ENCODE measurements around the gene APBB2.
A peak's percentile ranks its signal among the peaks of the same experiment; 100 is the strongest.
"Not testable (repeated sequence)": the region's sequence is repeated elsewhere in the genome, so short reads cannot be mapped to it uniquely, and the experiment has no call there.

Gene APBB2

GRCh38 chr4:40845154-40845835 lies 369.0 kb downstream of the APBB2 start:
- DNase-seq, result peak; percentile 73

GRCh38 chr4:40844261-40844660 lies 370.1 kb downstream of the APBB2 start:
- DNase-seq, result no peak

GRCh38 chr4:40843696-40844095 lies 370.6 kb downstream of the APBB2 start:
- DNase-seq, result no peak

GRCh38 chr4:40842725-40843423 lies 371.5 kb downstream of the APBB2 start:
- no peak for DNase-seq

- no peak for DNase-seq
These were observed 372.0 kb downstream of the APBB2 start for GRCh38 chr4:40842318-40842717.

- peak; percentile 87 for DNase-seq
These were observed 373.3 kb downstream of the APBB2 start for GRCh38 chr4:40840985-40841571.

GRCh38 chr4:40840255-40840984 lies 373.9 kb downstream of the APBB2 start:
- no peak for DNase-seq

GRCh38 chr4:40838742-40839141 lies 375.6 kb downstream of the APBB2 start:
- DNase-seq, result no peak

- DNase-seq, result no peak
These were observed 377.1 kb downstream of the APBB2 start for GRCh38 chr4:40837094-40837870.

- DNase-seq, result no peak
These were observed 381.1 kb downstream of the APBB2 start for GRCh38 chr4:40833212-40833611.

- DNase-seq, result no peak
These were observed 382.2 kb downstream of the APBB2 start for GRCh38 chr4:40832175-40832574.

- DNase-seq, result no peak
These were observed 383.0 kb downstream of the APBB2 start for GRCh38 chr4:40831146-40831907.

- DNase-seq, result no peak
These were observed 384.8 kb downstream of the APBB2 start for GRCh38 chr4:40829586-40829985.

GRCh38 chr4:40828661-40829060 lies 385.7 kb downstream of the APBB2 start:
- no peak for DNase-seq

- no peak for DNase-seq
These were observed 386.6 kb downstream of the APBB2 start for GRCh38 chr4:40827758-40828157.

- DNase-seq, result no peak
These were observed 387.5 kb downstream of the APBB2 start for GRCh38 chr4:40826821-40827220.

- DNase-seq, result no peak
These were observed 389.1 kb downstream of the APBB2 start for GRCh38 chr4:40825014-40825838.

GRCh38 chr4:40822420-40823166 lies 391.7 kb downstream of the APBB2 start:
- no peak for DNase-seq

- no peak for DNase-seq
These were observed 394.2 kb downstream of the APBB2 start for GRCh38 chr4:40820101-40820500.

GRCh38 chr4:40817157-40817556 lies 397.2 kb downstream of the APBB2 start:
- not testable (repeated sequence) for DNase-seq

All from fibroblast of skin of scalp (primary cell).